Heart right ventricle (tissue), 16 donors: ENCODE measurements around the gene IKBIP. TPM values are rescaled to one million over a fixed set of nuclear protein-coding genes. Genes with fewer than 3 reads are reported as not detected.
A peak's percentile ranks its signal among the peaks of the same experiment; 100 is the strongest.

ENCODE experiments used
- ATAC-seq, 8 donors: fragments of 200-7000 bp; cut with Tn5 transposase; one replicate each; pipeline ENCODE4 v1.9.1; 2020; ENCODE audit warnings: mild to moderate bottlenecking in 8 of 8, moderate library complexity in 8 of 8, moderate number of reproducible peaks in 1 of 8
- DNase-seq, 2 donors: peaks; one replicate each; pipeline ENCODE4 v3.0.0-alpha.2; 2020
- H3K27ac ChIP-seq, 10 donors: fragments of 200-600 bp; sonication (generic) in 2 of 10; one replicate each; pipeline versions ENCODE4 v1.5.0 to v1.8.0; 2020 to 2022; ENCODE audit warnings: mild to moderate bottlenecking in 3 of 10
- H3K27me3 ChIP-seq, 7 donors: fragments of 200-600 bp; one replicate each; pipeline ENCODE4 v1.8.0; 2021 to 2022; ENCODE audit warnings: mild to moderate bottlenecking in 2 of 7
- H3K36me3 ChIP-seq, 9 donors: fragments of 200-600 bp; sonication (generic) in 1 of 9; one replicate each; pipeline versions ENCODE4 v1.5.0 to v1.8.0; 2020 to 2022; ENCODE audit warnings: mild to moderate bottlenecking in 2 of 9
- H3K4me1 ChIP-seq, 9 donors: fragments of 200-600 bp; sonication (generic) in 1 of 9; one replicate each; pipeline versions ENCODE4 v1.5.0 to v1.8.0; 2020 to 2022; ENCODE audit warnings: mild to moderate bottlenecking in 4 of 9
- H3K4me3 ChIP-seq, 10 donors: fragments of 200-600 bp; sonication (generic) in 2 of 10; one replicate each; pipeline versions ENCODE4 v1.5.0 to v1.8.0; 2020 to 2022; ENCODE audit warnings: mild to moderate bottlenecking in 7 of 10, moderate library complexity in 2 of 10
- H3K9me3 ChIP-seq, 11 donors: fragments of 200-600 bp in 10 of 11; sonication (generic) in 2 of 11; one replicate each; pipeline versions ENCODE4 v1.5.0 to v1.8.0; 2013 to 2022; ENCODE audit warnings: mild to moderate bottlenecking in 2 of 11, control low read depth in 1 of 11, moderate library complexity in 1 of 11
- CTCF ChIP-seq, 9 donors: fragments of 200-600 bp; sonication (generic) in 2 of 9; IDR thresholded peaks; one replicate each; pipeline versions ENCODE4 v1.5.0 to v1.8.0; 2021 to 2022; ENCODE audit warnings: antibody characterized with exemption in 9 of 9, mild to moderate bottlenecking in 5 of 9, moderate library complexity in 1 of 9
- WGBS, 2 donors: extraction: QIAGEN DNeasy Blood & Tissue Kit; methylation state at CpG; one replicate each; pipeline ENCODE4 v1.1.7; 2013; ENCODE audit warnings: inconsistent platforms in 1 of 2; 5-methylcytosine and 5-hydroxymethylcytosine counted together
- intact Hi-C, 10 donors: fragments of 100-400 bp; cut with DNase I; formaldehyde crosslinking; loops; one replicate each; pipeline versions ENCODE4 v1.11.1 to v1.14.2; 2022
- long read RNA-seq, 3 donors: library from polyadenylated mRNA; unstranded; transcript quantifications; one replicate each; pipeline ENCODE4 v2.0.0, GENCODE V29; 2020 to 2021
- polyA plus RNA-seq, 2 donors: library from polyadenylated mRNA; stranded (reverse); fragments of 200-250 nt; gene quantifications; one replicate each; pipeline ENCODE4 v1.2.3, GENCODE V29; 2013
- total RNA-seq, 10 donors: library from RNA; stranded (reverse); fragmentation: NEBNext Ultra II Directional in 3 of 10; extraction: Animal tissue kit (Norgen Biotek cat#: 25700) in 3 of 10; gene quantifications; one replicate each; pipeline versions ENCODE4 v1.2.1 to v1.2.4, GENCODE V29; 2021 to 2023
- donor health status: Arrhythmogenic right ventricular cardiomyopathy.
- donor health status: ischemic (EF 13 %, LVEDD 7.1; RV severe dilation, severe dysfunction).
- donor health status: healthy with polysubstance abuse.
- donor health status: DM: no; HTN: yes; CAD: no.
- donor health status: DM: no; HTN: no; CAD: no.
- donor health status: ischemic (EF 25% LVEDD 6.9; RV normal size, moderate dysfunction).
- donor health status: ischemic (EF 25% LVEDD 5.7; RV mildly dilated, moderate dysfunction).
- donor health status: healthy.
- donor health status: DM: yes; HTN: yes; CAD: no.
- donor health status: Ischemic cardiomyopathy.
- donor health status: ischemic (EF 35%, LVEDD 5.7; RV mildly dilated, moderate dysfunction).
- donor health status: nonischemic (EF 11% LVEDD 7.7; RV severe dilation, severe dysfunction).
- donor health status: DM: yes; HTN: yes; CAD: no.
- donor health status: PGD.
- donor health status: ischemic (EF 29% LVEDD 5.4; RV normal size, mild dysfunction).
- donor health status: nonischemic (EF 23%, LVEDD 6.1; RV moderate dilation, normal function).

IKBIP gene
- total RNA-seq (10 to 100 TPM in 1 of 10 donors, 1 to 10 TPM in 9; 2.4 to 13.4 (median 4.3) TPM), polyA plus RNA-seq (1 to 10 TPM; 9.0 to 9.2 TPM)
- long read RNA-seq, donor 1, partial matches to known transcripts: 1 of 5 reads
- long read RNA-seq, donor 1, other reads (novel, unspliced or antisense): 0 of 5 reads
- long read RNA-seq, donor 2, partial matches to known transcripts: 0 of 4 reads
- long read RNA-seq, donor 2, other reads (novel, unspliced or antisense): 1 of 4 reads
- long read RNA-seq, donor 3: 0 reads

- no peaks in the 10 kb centered on the region for H3K27me3 ChIP-seq
- DNase-seq (peak; percentile 96 to 99), ATAC-seq (peak; percentile 97 to 100 (median 98))
- peak within 1 kb of the TSS; percentile 70 to 95 (median 90) for H3K27ac ChIP-seq
- H3K36me3 ChIP-seq: peaks cover 0 to 22% (median 11%) of the 10 kb centered on the region in 9 donors
- TF ChIP-seq CTCF (IDR thresholded peaks at IDR 0.05): peak in 2 of 9 donors; percentile 3 to 26
- no peaks in the 10 kb centered on the region for H3K9me3 ChIP-seq
- 0% methylated on average over 85 to 91 of the region's 91 CpGs for WGBS, 2 donors
- H3K4me3 ChIP-seq: peak within 1 kb of the TSS; percentile 68 to 99 (median 90)
- H3K4me1 ChIP-seq: peaks cover 0 to 41% (median 21%) of the 10 kb centered on the region in 9 donors
- intact Hi-C loops: loop anchor here in 9 of 10 donors (1.0 to 10.0 kb wide), 6 partner anchors 50 to 230 kb away; partner anchors contain the start of gene SLC25A3 (in 8 of the 9)
Measured at GRCh38 chr12:98644712-98645571, at the start of gene IKBIP, which contains the start of gene APAF1. IKBIP (minus strand) TSS chr12:98644788; CDS start chr12:98644701, 87 bp downstream. APAF1 (plus strand) TSS chr12:98645290; CDS start chr12:98648360, 3,070 bp downstream.

- ATAC-seq: no peak
- Histone ChIP-seq H3K27me3 (no peaks in the 10 kb centered on the region), H3K27ac (peak overlapping the region in 1 of 10 donors; percentile 62), H3K36me3 (peaks cover 0 to 87% (median 10%) of the 10 kb centered on the region in 9 donors), H3K4me3 (no peak overlapping the region), H3K4me1 (peaks cover 0 to 5% (median 0%) of the 10 kb centered on the region in 9 donors), H3K9me3 (peaks cover 0 to 13% (median 0%) of the 10 kb centered on the region in 11 donors)
- DNase-seq: no peak
- intact Hi-C loops: loop anchor here in 2 of 10 donors (10.0 kb wide), 2 partner anchors 243 to 313 kb away; no protein-coding TSS in a partner anchor
- TF ChIP-seq CTCF (IDR thresholded peaks at IDR 0.05): no peak
Measured at GRCh38 chr12:98691351-98691750, 46.8 kb upstream of the IKBIP start.

- Histone ChIP-seq H3K27ac (no peak overlapping the region), H3K4me3 (no peak overlapping the region), H3K9me3 (no peaks in the 10 kb centered on the region), H3K4me1 (peaks cover 0 to 5% (median 0%) of the 10 kb centered on the region in 9 donors), H3K36me3 (peaks cover 0 to 97% (median 43%) of the 10 kb centered on the region in 9 donors), H3K27me3 (no peaks in the 10 kb centered on the region)
- 90 to 94% methylated on average over 2 of the region's 2 CpGs for WGBS, 2 donors
- TF ChIP-seq CTCF (IDR thresholded peaks at IDR 0.05): no peak
- DNase-seq: no peak
- intact Hi-C loops: no loop called here
- no peak for ATAC-seq
Measured at GRCh38 chr12:98686603-98687002, 42.0 kb upstream of the IKBIP start.

- TF ChIP-seq CTCF (IDR thresholded peaks at IDR 0.05): no peak
- 98% methylated on average over 2 of the region's 2 CpGs for WGBS, 2 donors
- intact Hi-C loops: no loop called here
Measured at GRCh38 chr12:98684199-98684598, 39.6 kb upstream of the IKBIP start.

More at GRCh38 chr12:98684199-98684598, 39.6 kb upstream of the IKBIP start:
- Histone ChIP-seq H3K36me3 (peaks cover 0 to 100% (median 59%) of the 10 kb centered on the region in 9 donors), H3K27ac (no peak overlapping the region), H3K9me3 (no peaks in the 10 kb centered on the region), H3K4me3 (no peak overlapping the region), H3K27me3 (no peaks in the 10 kb centered on the region), H3K4me1 (no peaks in the 10 kb centered on the region)
- ATAC-seq (no peak), DNase-seq (no peak)
